PC-3 (cell line): Measurements from ENCODE around the gene MAP2K5.

Source experiments
- CTCF ChIP-seq: fragments of 300-600 bp; sonication (generic); conservative IDR thresholded peaks from 2 replicates; pipeline ENCODE4 v1.5.1; 2017; ENCODE audit warnings: antibody characterized with exemption, low read depth, mild to moderate bottlenecking, low read length
- EZH2 ChIP-seq: fragments of 300-600 bp; sonication (generic); IDR thresholded peaks from one replicate; pipeline ENCODE4 v1.6.1; 2017; ENCODE audit warnings: antibody characterized with exemption, mild to moderate bottlenecking, low read length; ENCODE audit not compliant: unreplicated experiment
- EZH2phosphoT487 ChIP-seq: fragments of 300-600 bp; sonication (generic); IDR thresholded peaks from 2 replicates; pipeline ENCODE4 v1.6.1; 2018; ENCODE audit warnings: mild to moderate bottlenecking, antibody characterized with exemption, low read length, borderline replicate concordance

GRCh38 chr15:67823314-67824196 lies 281.1 kb downstream of the MAP2K5 start:
- TF ChIP-seq EZH2 (peak; percentile 93), CTCF (no peak), EZH2phosphoT487 (no peak)
